Renal cortical epithelial cell (primary cell): ENCODE data around the gene TFEC. TPM values are rescaled to one million over a fixed set of nuclear protein-coding genes. Genes with fewer than 3 reads are reported as not detected.
"Not testable (repeated sequence)": the region's sequence is repeated elsewhere in the genome, so short reads cannot be mapped to it uniquely, and the experiment has no call there.

Experiments
- DNase-seq: peaks from one replicate; pipeline ENCODE4 v3.0.0-alpha.2; 2011; ENCODE audit warnings: low read depth
- total RNA-seq: library from RNA; depleted of rRNA; stranded (reverse); fragments of >200 nt; gene quantifications from 2 replicates; pipeline ENCODE4 v1.2.3, GENCODE V29; 2014

The TFEC gene
- total RNA-seq, 1 donor from 2014 or later = 0.80 TPM

GRCh38 chr7:115988401-115988800 is 42.2 kb downstream of the TFEC start:
- DNase-seq = no peak

GRCh38 chr7:115987486-115987885 is 43.1 kb downstream of the TFEC start:
- DNase-seq = no peak

- DNase-seq = no peak
Measured at GRCh38 chr7:115984105-115984504, 46.5 kb downstream of the TFEC start.

- no peak for DNase-seq
Measured at GRCh38 chr7:115980159-115980558, 50.4 kb downstream of the TFEC start.

GRCh38 chr7:115976651-115977050 is 53.9 kb downstream of the TFEC start:
- DNase-seq = no peak

GRCh38 chr7:115975766-115976165 is 54.8 kb downstream of the TFEC start:
- DNase-seq = no peak

- DNase-seq = no peak
Measured at GRCh38 chr7:115973406-115973805, 57.2 kb downstream of the TFEC start.

GRCh38 chr7:115971506-115971905 is 59.1 kb downstream of the TFEC start:
- no peak for DNase-seq

- DNase-seq = peak; percentile 56
Measured at GRCh38 chr7:115968596-115968995, 62.0 kb downstream of the TFEC start.

- DNase-seq = peak; percentile 69
Measured at GRCh38 chr7:115968171-115968570, 62.4 kb downstream of the TFEC start.

GRCh38 chr7:115965796-115966475 is 64.6 kb downstream of the TFEC start:
- DNase-seq = no peak

- no peak for DNase-seq
Measured at GRCh38 chr7:115965236-115965635, 65.3 kb downstream of the TFEC start.

- no peak for DNase-seq
Measured at GRCh38 chr7:115964799-115965198, 65.8 kb downstream of the TFEC start.

GRCh38 chr7:115962340-115962739 is 68.2 kb downstream of the TFEC start:
- DNase-seq = peak; percentile 22

GRCh38 chr7:115953592-115954255 is 76.8 kb downstream of the TFEC start:
- no peak for DNase-seq

- DNase-seq = no peak
Measured at GRCh38 chr7:115952832-115953231, 77.7 kb downstream of the TFEC start.

- no peak for DNase-seq
Measured at GRCh38 chr7:115951547-115951946, 79.0 kb downstream of the TFEC start.

- peak; percentile 51 for DNase-seq
Measured at GRCh38 chr7:115941703-115942268, 88.8 kb downstream of the TFEC start.

GRCh38 chr7:115940460-115941060 is 90.0 kb downstream of the TFEC start:
- DNase-seq = no peak

GRCh38 chr7:115937960-115938359 is 92.6 kb downstream of the TFEC start:
- no peak for DNase-seq

GRCh38 chr7:115933471-115933870 is 97.1 kb downstream of the TFEC start:
- DNase-seq = no peak

GRCh38 chr7:115932880-115933279 is 97.7 kb downstream of the TFEC start:
- no peak for DNase-seq

GRCh38 chr7:115930184-115930583 is 100.4 kb downstream of the TFEC start:
- DNase-seq = not testable (repeated sequence)
